IMR-90 (cell line): ENCODE data around the gene FLACC1. TPM values are rescaled to one million over a fixed set of nuclear protein-coding genes. Genes with fewer than 3 reads are reported as not detected.

Experiments
- ATAC-seq: fragments of 200-7000 bp; cut with Tn5 transposase; 2 replicates; pipeline ENCODE4 v1.9.1; 2020; ENCODE audit warnings: low read depth, mild to moderate bottlenecking, moderate library complexity
- BruUV-seq: library from RNA; stranded (reverse); fragments of 400-500 nt; replicated peaks from 2 replicates; lab custom pipeline; 2021; lab: Mats Ljungman, UMichigan
- CTCF ChIA-PET: fragments of 300-600 bp; formaldehyde crosslinking; extraction: SDS; loops from one replicate; lab custom pipeline; 2021; ENCODE audit warnings: antibody characterized with exemption; lab: Yijun Ruan, JAX
- POLR2A ChIA-PET: fragments of 300-600 bp; sonication (Branson Sonifier 250); formaldehyde crosslinking; loops from one replicate; lab custom pipeline; 2022; ENCODE audit warnings: antibody characterized with exemption; ENCODE audit not compliant: unreplicated experiment; lab: Charles Lee
- DNase-seq: peaks from one replicate; pipeline ENCODE4 v3.0.0; 2013
- H2AFZ ChIP-seq: replicated peaks from 2 replicates; pipeline ENCODE3; 2013; ENCODE audit warnings: low read length, mild to moderate bottlenecking; ENCODE audit not compliant: poor library complexity
- H2AK5ac ChIP-seq: 2 replicates; pipeline ENCODE4 v1.6.1; 2013; ENCODE audit warnings: low read depth, low read length, inconsistent platforms
- H2AK9ac ChIP-seq: replicated peaks from 2 replicates; pipeline ENCODE3; 2013; ENCODE audit warnings: mild to moderate bottlenecking, low read depth, low read length, moderate library complexity; ENCODE audit not compliant: poor library complexity
- H2BK120ac ChIP-seq: 2 replicates; pipeline ENCODE4 v1.6.1; 2013; ENCODE audit warnings: low read depth, low read length, inconsistent platforms
- H2BK15ac ChIP-seq: 3 replicates; pipeline ENCODE4 v1.6.1; 2013; ENCODE audit warnings: low read depth, low read length, inconsistent platforms
- H2BK20ac ChIP-seq: 2 replicates; pipeline ENCODE4 v1.6.1; 2013; ENCODE audit warnings: low read depth, mild to moderate bottlenecking, inconsistent platforms, low read length, moderate library complexity
- H2BK5ac ChIP-seq: 2 replicates; pipeline ENCODE4 v1.6.1; 2013; ENCODE audit warnings: mild to moderate bottlenecking, low read depth, low read length, inconsistent platforms; ENCODE audit not compliant: poor library complexity, severe bottlenecking
- H3K14ac ChIP-seq: replicated peaks from 2 replicates; pipeline ENCODE4 v1.6.1; 2013; ENCODE audit warnings: low read depth, low read length, inconsistent platforms
- H3K18ac ChIP-seq: 2 replicates; pipeline ENCODE4 v1.6.1; 2013; ENCODE audit warnings: low read depth, low read length, control low read depth
- H3K23ac ChIP-seq: 2 replicates; pipeline ENCODE4 v1.6.1; 2013; ENCODE audit warnings: low read depth, low read length, inconsistent platforms
- H3K27ac ChIP-seq: 2 replicates; pipeline ENCODE4 v1.5.1; 2013; ENCODE audit warnings: mild to moderate bottlenecking, control low read depth, low read length; ENCODE audit not compliant: insufficient read depth
- H3K27me3 ChIP-seq: 2 replicates; pipeline ENCODE4 v1.6.1; 2013; ENCODE audit warnings: low read length; ENCODE audit not compliant: control insufficient read depth, insufficient read depth
- H3K36me3 ChIP-seq: 2 replicates; pipeline ENCODE4 v1.6.1; 2013; ENCODE audit warnings: low read length, mixed read lengths; ENCODE audit not compliant: control insufficient read depth, insufficient read depth
- H3K4ac ChIP-seq: 2 replicates; pipeline ENCODE4 v1.6.1; 2013; ENCODE audit warnings: low read depth, low read length, inconsistent platforms
- H3K4me1 ChIP-seq: 2 replicates; pipeline ENCODE4 v1.6.1; 2013; ENCODE audit warnings: low read length, mixed read lengths; ENCODE audit not compliant: control insufficient read depth, insufficient read depth
- H3K4me2 ChIP-seq: 2 replicates; pipeline ENCODE4 v1.6.1; 2013; ENCODE audit warnings: low read depth, mild to moderate bottlenecking, control low read depth, low read length, moderate library complexity
- H3K4me3 ChIP-seq: 2 replicates; pipeline ENCODE4 v1.5.1; 2013; ENCODE audit warnings: low read depth, mild to moderate bottlenecking, control low read depth, low read length, moderate library complexity; ENCODE audit not compliant: insufficient read depth
- H3K56ac ChIP-seq: 2 replicates; pipeline ENCODE4 v1.6.1; 2013; ENCODE audit warnings: low read length, inconsistent platforms; ENCODE audit not compliant: insufficient read depth; ENCODE audit errors: extremely low read depth
- H3K79me1 ChIP-seq, 2 experiments: 2 replicates each; pipeline ENCODE4 v1.6.1; 2013; ENCODE audit warnings: low read length in 2 of 2, inconsistent platforms in 1 of 2, low read depth in 1 of 2
- H3K9ac ChIP-seq: 2 replicates; pipeline ENCODE4 v1.6.1; 2013; ENCODE audit warnings: low read depth, low read length, control low read depth
- H3K9me1 ChIP-seq: 2 replicates; pipeline ENCODE4 v1.6.1; 2013; ENCODE audit warnings: low read length, inconsistent platforms; ENCODE audit not compliant: insufficient read depth
- H3K9me3 ChIP-seq: 2 replicates; pipeline ENCODE4 v1.6.1; 2013; ENCODE audit warnings: low read length; ENCODE audit not compliant: control insufficient read depth, insufficient read depth
- H4K20me1 ChIP-seq: 2 replicates; pipeline ENCODE4 v1.6.1; 2013; ENCODE audit warnings: low read length, inconsistent platforms; ENCODE audit not compliant: insufficient read depth
- H4K5ac ChIP-seq: 2 replicates; pipeline ENCODE4 v1.6.1; 2013; ENCODE audit warnings: mild to moderate bottlenecking, low read depth, low read length, control low read depth
- H4K8ac ChIP-seq, 2 experiments: 2 replicates each; pipeline ENCODE4 v1.6.1; 2013; ENCODE audit warnings: low read depth in 2 of 2, low read length in 2 of 2, control low read depth in 1 of 2, inconsistent platforms in 1 of 2
- H4K91ac ChIP-seq: 2 replicates; pipeline ENCODE4 v1.6.1; 2013; ENCODE audit warnings: low read depth, low read length, inconsistent platforms; ENCODE audit not compliant: insufficient read depth
- BHLHE40 ChIP-seq: fragments of 150-350 bp; IDR thresholded peaks from 2 replicates; pipeline ENCODE4 v1.6.1; 2016; ENCODE audit warnings: mild to moderate bottlenecking, low read depth, low read length
- CEBPB ChIP-seq: IDR thresholded peaks from 2 replicates; pipeline ENCODE4 v1.6.1; 2012; ENCODE audit warnings: low read depth, low read length, improper control_type of control experiment
- CHD1 ChIP-seq: IDR thresholded peaks from 2 replicates; pipeline ENCODE4 v1.6.1; 2012; ENCODE audit warnings: low read depth, low read length, improper control_type of control experiment
- MAFK ChIP-seq: IDR thresholded peaks from 2 replicates; pipeline ENCODE4 v1.6.1; 2012; ENCODE audit warnings: low read depth, low read length, improper control_type of control experiment
- MXI1 ChIP-seq: IDR thresholded peaks from 2 replicates; pipeline ENCODE4 v1.6.1; 2012; ENCODE audit warnings: low read depth, mild to moderate bottlenecking, low read length, moderate library complexity, borderline replicate concordance
- POLR2A ChIP-seq: IDR thresholded peaks from 2 replicates; pipeline ENCODE4 v1.6.1; 2012; ENCODE audit warnings: mild to moderate bottlenecking, low read depth, low read length
- RAD21 ChIP-seq: IDR thresholded peaks from 2 replicates; pipeline ENCODE4 v1.6.1; 2012; ENCODE audit warnings: low read length, improper control_type of control experiment
- RCOR1 ChIP-seq: IDR thresholded peaks from 2 replicates; pipeline ENCODE4 v1.6.1; 2012; ENCODE audit warnings: mild to moderate bottlenecking, low read length, improper control_type of control experiment; ENCODE audit not compliant: insufficient replicate concordance
- RFX5 ChIP-seq: IDR thresholded peaks from 2 replicates; pipeline ENCODE4 v1.8.0; 2012; ENCODE audit warnings: low read depth, mild to moderate bottlenecking, low read length, moderate library complexity
- SMC3 ChIP-seq: fragments of 150-350 bp; IDR thresholded peaks from 2 replicates; pipeline ENCODE4 v1.6.1; 2016; ENCODE audit warnings: low read depth, mild to moderate bottlenecking, antibody characterized with exemption, low read length, moderate library complexity
- USF2 ChIP-seq: fragments of 150-350 bp; IDR thresholded peaks from 2 replicates; pipeline ENCODE4 v1.6.1; 2017; ENCODE audit warnings: mild to moderate bottlenecking, antibody characterized with exemption, low read length, low read depth
- whole genome bisulfite sequencing, 2 experiments: methylation state at CpG; one replicate each; pipeline versions ENCODE4 v1.1.5 to v1.1.7; 2013; ENCODE audit warnings: missing lambda C conversion rate in 2 of 2; ENCODE audit not compliant: insufficient read length in 1 of 2; ENCODE audit errors: extremely low coverage in 2 of 2; 5-methylcytosine and 5-hydroxymethylcytosine counted together
- dilution Hi-C: fragments of 300-500 bp; cut with HindIII; formaldehyde crosslinking; loops from one replicate; pipeline ENCODE4 v1.14.3; 2018; ENCODE audit warnings: low sequenced_read_pairs; ENCODE audit not compliant: unreplicated experiment
- in situ Hi-C: fragments of 300-500 bp; cut with MboI; formaldehyde crosslinking; loops from 3 replicates; pipeline ENCODE4 v1.14.3; 2019; ENCODE audit warnings: low sequenced_read_pairs, inconsistent platforms, mixed read lengths
- intact Hi-C: fragments of 100-400 bp; cut with micrococcal nuclease; formaldehyde crosslinking; loops from 2 replicates; pipeline ENCODE4 v1.10.0; 2022
- polyA plus RNA-seq, 3 experiments: library from polyadenylated mRNA; depleted of rRNA; stranded (reverse); fragments of >200 nt; gene quantifications; 2 replicates each; pipeline ENCODE4 v1.2.3, GENCODE V29; 2012; ENCODE audit warnings: low replicate concordance in 1 of 3
- total RNA-seq: library from RNA; depleted of rRNA; stranded (reverse); fragments of >200 nt; gene quantifications from 2 replicates; pipeline ENCODE4 v1.2.3, GENCODE V29; 2012

The FLACC1 gene
- total and polyA plus RNA-seq, 2 of the 4 experiments (the other 2 are of a cell fraction), result 0.32 to 0.54 TPM

- no peak for TF ChIP-seq POLR2A
- TF ChIP-seq RCOR1, result no peak
- TF ChIP-seq BHLHE40, result no peak
- TF ChIP-seq RFX5, result no peak
Observed at GRCh38 chr2:201377218-201377617, 20.1 kb upstream of the FLACC1 start (continued).

GRCh38 chr2:201369775-201370174, 12.6 kb upstream of the FLACC1 start:
- dilution Hi-C loops, result no loop called here

More at GRCh38 chr2:201369775-201370174, 12.6 kb upstream of the FLACC1 start:
- no TSS peak for BruUV-seq
- Histone ChIP-seq H3K9ac (no peak overlapping the region), H3K18ac (no peak overlapping the region), H2AFZ (no peak overlapping the region), H2AK9ac (no peak overlapping the region), H3K4me3 (no peak overlapping the region), H3K56ac (no peak overlapping the region), H3K4ac (no peak overlapping the region), H3K36me3 (peaks cover 3% of the 10 kb centered on the region; the same call in 1 of the 2 replicates), H3K9me1 (no peaks in the 10 kb centered on the region), H2AK5ac (no peak overlapping the region; the same call in 1 of the 2 replicates), H3K23ac (no peak overlapping the region), H3K9me3 (peaks cover 8% of the 10 kb centered on the region), H2BK15ac (no peak overlapping the region), H3K27ac (no peak overlapping the region), H3K4me2 (no peak overlapping the region), H3K14ac (no peak overlapping the region), H3K27me3 (no peaks in the 10 kb centered on the region), H4K91ac (no peak overlapping the region), H4K20me1 (no peaks in the 10 kb centered on the region), H2BK5ac (no peak overlapping the region), H4K8ac (no peak overlapping the region), H3K79me1 (peaks cover 0 to 2% of the 10 kb centered on the region in 2 experiments; a peak in 1 of 4 replicates), H3K4me1 (no peaks in the 10 kb centered on the region), H4K5ac (no peak overlapping the region), H2BK120ac (no peak overlapping the region), H2BK20ac (no peak overlapping the region)
- TF ChIP-seq BHLHE40 (no peak), CEBPB (no peak), MAFK (no peak), USF2 (no peak), MXI1 (no peak), SMC3 (no peak), POLR2A (no peak), RFX5 (no peak), CHD1 (no peak), RAD21 (no peak)
- CTCF ChIA-PET, result no interaction called here
- DNase-seq (no peak), ATAC-seq (no peak)
- in situ Hi-C loops (no loop called here), intact Hi-C loops (no loop called here)
- POLR2A ChIA-PET, result no interaction called here
- WGBS, 2 experiments, result 54% methylated on average over 3 of the region's 11 CpGs; no CpG with 5 or more reads in 1 of the 2 experiments
